GM04504 (cell line): ENCODE results near the gene EPB42.
"Not testable (repeated sequence)": the region's sequence is repeated elsewhere in the genome, so short reads cannot be mapped to it uniquely, and the experiment has no call there.

Experiments used
- DNase-seq: peaks from one replicate; pipeline ENCODE4 v3.0.0-alpha.2; 2012; ENCODE audit warnings: low read depth

The EPB42 gene

GRCh38 chr15:43212299-43212698 is 8.5 kb downstream of the EPB42 start:
- no peak for DNase-seq

GRCh38 chr15:43211224-43211735 is 9.5 kb downstream of the EPB42 start:
- DNase-seq: no peak

- DNase-seq: no peak
These were observed 10.0 kb downstream of the EPB42 start for GRCh38 chr15:43210807-43211206.

GRCh38 chr15:43210172-43210745 is 10.6 kb downstream of the EPB42 start:
- no peak for DNase-seq

- no peak for DNase-seq
These were observed 11.6 kb downstream of the EPB42 start for GRCh38 chr15:43209059-43209824.

GRCh38 chr15:43208052-43209002 is 12.5 kb downstream of the EPB42 start:
- no peak for DNase-seq

- no peak for DNase-seq
These were observed 13.8 kb downstream of the EPB42 start for GRCh38 chr15:43207024-43207423.

- DNase-seq: no peak
These were observed 14.8 kb downstream of the EPB42 start for GRCh38 chr15:43206054-43206453.

GRCh38 chr15:43204016-43204901 is 16.6 kb downstream of the EPB42 start:
- no peak for DNase-seq

GRCh38 chr15:43199945-43200488 is 20.8 kb downstream of the EPB42 start:
- no peak for DNase-seq

- DNase-seq: no peak
These were observed 21.8 kb downstream of the EPB42 start for GRCh38 chr15:43198992-43199391.

GRCh38 chr15:43198556-43198955 is 22.3 kb downstream of the EPB42 start:
- not testable (repeated sequence) for DNase-seq

- not testable (repeated sequence) for DNase-seq
These were observed 23.0 kb downstream of the EPB42 start for GRCh38 chr15:43197773-43198172.

- DNase-seq: no peak
These were observed 23.9 kb downstream of the EPB42 start for GRCh38 chr15:43196760-43197548.

- DNase-seq: no peak
These were observed 26.0 kb downstream of the EPB42 start for GRCh38 chr15:43194795-43195194.

GRCh38 chr15:43193710-43194109 is 27.1 kb downstream of the EPB42 start:
- DNase-seq: no peak

GRCh38 chr15:43190178-43190577 is 30.6 kb downstream of the EPB42 start:
- no peak for DNase-seq

GRCh38 chr15:43189296-43189695 is 31.5 kb downstream of the EPB42 start:
- no peak for DNase-seq

- DNase-seq: no peak
These were observed 33.2 kb downstream of the EPB42 start for GRCh38 chr15:43187544-43188155.

- no peak for DNase-seq
These were observed 34.8 kb downstream of the EPB42 start for GRCh38 chr15:43186003-43186353.
